ENCODE results near the gene DAP. TPM values are rescaled to one million over a fixed set of nuclear protein-coding genes. Genes with fewer than 3 reads are reported as not detected.

DAP gene
- total and polyA plus RNA-seq, 12 donors = 14.2 to 52.5 (median 28.0) TPM

DNA sequence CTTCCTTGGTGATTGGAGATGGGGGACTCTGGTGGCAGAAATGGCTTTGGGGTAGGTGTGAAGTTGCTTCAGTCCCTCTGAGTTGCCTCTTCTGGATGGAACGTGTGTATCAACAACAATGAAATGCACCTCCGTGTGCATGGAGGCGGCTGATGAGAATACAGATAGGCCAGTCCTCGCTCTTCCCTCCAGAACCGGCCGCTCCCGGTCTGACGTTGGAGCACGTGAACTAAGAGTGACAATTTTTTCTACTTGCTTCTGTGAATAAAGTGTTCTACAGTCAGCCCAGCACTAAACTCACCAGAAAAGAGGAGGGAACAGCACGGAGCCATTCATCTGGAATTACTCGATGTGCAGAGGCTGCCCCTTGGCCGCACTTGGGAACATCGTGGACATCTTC is 106.5 kb downstream of the DAP start:
- ATAC-seq (no peak), DNase-seq (no peak)
- 90 to 92% methylated on average over 13 of the region's 13 CpGs for WGBS, 2 donors
- peaks cover 0 to 4% (median 0%) of the 10 kb centered on the region in 11 donors for H3K9me3 ChIP-seq
- intact Hi-C loops (cut with DNase I) = no loop called here
- H3K36me3 ChIP-seq = peaks cover 0 to 37% (median 0%) of the 10 kb centered on the region in 9 donors
- TF ChIP-seq, protein P1, sequence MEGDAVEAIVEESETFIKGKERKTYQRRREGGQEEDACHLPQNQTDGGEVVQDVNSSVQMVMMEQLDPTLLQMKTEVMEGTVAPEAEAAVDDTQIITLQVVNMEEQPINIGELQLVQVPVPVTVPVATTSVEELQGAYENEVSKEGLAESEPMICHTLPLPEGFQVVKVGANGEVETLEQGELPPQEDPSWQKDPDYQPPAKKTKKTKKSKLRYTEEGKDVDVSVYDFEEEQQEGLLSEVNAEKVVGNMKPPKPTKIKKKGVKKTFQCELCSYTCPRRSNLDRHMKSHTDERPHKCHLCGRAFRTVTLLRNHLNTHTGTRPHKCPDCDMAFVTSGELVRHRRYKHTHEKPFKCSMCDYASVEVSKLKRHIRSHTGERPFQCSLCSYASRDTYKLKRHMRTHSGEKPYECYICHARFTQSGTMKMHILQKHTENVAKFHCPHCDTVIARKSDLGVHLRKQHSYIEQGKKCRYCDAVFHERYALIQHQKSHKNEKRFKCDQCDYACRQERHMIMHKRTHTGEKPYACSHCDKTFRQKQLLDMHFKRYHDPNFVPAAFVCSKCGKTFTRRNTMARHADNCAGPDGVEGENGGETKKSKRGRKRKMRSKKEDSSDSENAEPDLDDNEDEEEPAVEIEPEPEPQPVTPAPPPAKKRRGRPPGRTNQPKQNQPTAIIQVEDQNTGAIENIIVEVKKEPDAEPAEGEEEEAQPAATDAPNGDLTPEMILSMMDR (IDR thresholded peaks at IDR 0.05) = no peak
- H3K27me3 ChIP-seq = no peaks in the 10 kb centered on the region
- H3K27ac ChIP-seq = no peak overlapping the region
- H3K4me3 ChIP-seq = no peak overlapping the region
- H3K4me1 ChIP-seq = peaks cover 0 to 17% (median 8%) of the 10 kb centered on the region in 9 donors

DNA sequence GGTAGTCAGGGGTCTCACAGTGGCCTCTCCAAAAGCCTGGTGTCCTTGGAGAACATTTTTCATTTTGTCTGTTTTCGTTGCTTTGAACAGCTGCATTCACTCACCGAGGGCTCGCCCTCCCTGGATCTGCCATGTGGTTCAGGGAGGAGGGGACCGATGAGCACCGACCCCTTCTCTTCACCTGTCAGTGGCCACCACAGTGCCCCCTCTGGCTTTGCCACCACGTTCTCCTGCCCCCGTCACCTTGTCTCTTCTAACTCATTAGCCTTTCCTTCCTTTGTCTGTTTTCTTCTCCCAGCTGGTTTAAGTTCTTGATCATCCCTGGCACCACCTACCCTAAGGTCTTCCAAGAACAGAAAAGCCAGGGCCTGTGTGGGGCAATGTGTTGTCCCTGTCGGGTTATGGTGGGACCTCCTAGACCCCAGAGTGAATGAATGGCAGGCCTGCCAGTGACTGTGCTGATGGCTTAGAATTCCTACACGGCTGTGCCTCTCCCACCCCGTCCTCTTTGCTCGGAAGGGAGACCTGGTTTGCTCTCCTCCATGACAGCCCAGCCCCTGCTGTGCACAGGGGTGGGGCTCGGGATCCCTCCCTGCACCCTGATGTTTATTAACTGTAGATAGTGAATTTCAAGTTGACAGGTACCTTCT is 107.2 kb downstream of the DAP start:
- DNase-seq = no peak
- Histone ChIP-seq H3K27me3 (peaks cover 0 to 5% (median 0%) of the 10 kb centered on the region in 7 donors), H3K36me3 (peaks cover 0 to 40% (median 0%) of the 10 kb centered on the region in 9 donors), H3K27ac (peak overlapping the region in 1 of 10 donors; percentile 58), H3K4me1 (peaks cover 0 to 17% (median 8%) of the 10 kb centered on the region in 9 donors), H3K9me3 (peaks cover 0 to 4% (median 0%) of the 10 kb centered on the region in 11 donors), H3K4me3 (no peak overlapping the region)
- ATAC-seq = peak in 2 of 8 donors; percentile 3 to 10
- WGBS, 2 donors = 73 to 86% methylated on average over 12 of the region's 12 CpGs
- TF ChIP-seq, protein P1 (IDR thresholded peaks at IDR 0.05) = no peak
- intact Hi-C loops (cut with DNase I) = no loop called here

DNA sequence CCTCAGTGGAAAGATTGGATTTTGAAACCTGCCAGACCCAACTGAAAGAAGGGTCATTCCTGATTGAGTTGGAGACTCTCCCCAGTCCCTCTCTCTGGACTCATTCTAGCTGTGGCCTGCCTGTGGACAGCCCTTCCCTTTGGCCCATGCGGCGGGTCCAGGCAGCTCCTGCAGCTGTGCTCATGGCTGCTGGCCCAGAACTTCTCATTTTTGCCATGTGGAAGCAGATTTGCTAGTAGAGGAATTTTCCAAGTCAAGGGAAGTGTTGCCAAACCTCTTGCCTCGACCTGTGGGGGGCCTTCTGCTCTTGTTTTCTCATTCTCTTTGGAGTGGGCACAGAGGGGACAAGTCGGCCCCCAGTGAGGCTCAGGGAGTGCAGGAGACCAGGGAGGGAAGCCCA is 108.0 kb downstream of the DAP start:
- Histone ChIP-seq H3K9me3 (no peaks in the 10 kb centered on the region), H3K27ac (peak overlapping the region in 1 of 10 donors; percentile 58), H3K27me3 (peaks cover 0 to 5% (median 0%) of the 10 kb centered on the region in 7 donors), H3K36me3 (peaks cover 0 to 41% (median 0%) of the 10 kb centered on the region in 9 donors), H3K4me1 (peaks cover 0 to 17% (median 8%) of the 10 kb centered on the region in 9 donors), H3K4me3 (no peak overlapping the region)
- WGBS, 2 donors = 52 to 62% methylated on average over 4 of the region's 4 CpGs
- DNase-seq (peak; percentile 59 to 66), ATAC-seq (peak; percentile 59 to 88 (median 72))
- intact Hi-C loops (cut with DNase I) = no loop called here
- TF ChIP-seq, protein P1 (IDR thresholded peaks at IDR 0.05) = no peak

DNA sequence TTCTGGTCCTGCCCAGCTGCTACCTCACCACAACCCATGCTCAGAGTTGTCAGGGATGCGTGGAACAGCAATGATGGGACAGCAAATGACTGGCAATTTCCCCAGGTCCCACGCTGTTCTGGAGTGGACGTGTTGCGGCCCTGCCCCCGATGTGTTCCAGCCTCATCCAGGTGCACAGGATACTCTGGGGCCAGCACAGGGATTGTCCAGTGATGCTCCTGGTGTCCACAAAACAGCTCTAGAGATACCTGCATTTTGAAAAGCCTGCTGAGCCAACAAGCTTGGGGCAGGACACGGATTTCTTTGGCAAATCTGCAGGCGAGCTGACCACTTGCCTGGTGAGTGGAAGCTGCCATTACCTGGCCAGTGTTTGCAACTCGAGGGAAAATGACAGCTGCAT is 108.4 kb downstream of the DAP start:
- Histone ChIP-seq H3K4me1 (peaks cover 0 to 17% (median 8%) of the 10 kb centered on the region in 9 donors), H3K9me3 (no peaks in the 10 kb centered on the region), H3K27ac (no peak overlapping the region), H3K36me3 (peaks cover 0 to 41% (median 0%) of the 10 kb centered on the region in 9 donors), H3K4me3 (no peak overlapping the region), H3K27me3 (peaks cover 0 to 5% (median 0%) of the 10 kb centered on the region in 7 donors)
- intact Hi-C loops (cut with DNase I) = no loop called here
- TF ChIP-seq, protein P1 (IDR thresholded peaks at IDR 0.05) = no peak
- ATAC-seq = no peak
- WGBS, 2 donors = 88 to 94% methylated on average over 8 of the region's 8 CpGs
- DNase-seq = no peak
